ENCODE results near the gene MAIP1.
"Not testable (repeated sequence)": the region's sequence is repeated elsewhere in the genome, so short reads cannot be mapped to it uniquely, and the experiment has no call there.

MAIP1 gene

GRCh38 chr2:199911052-199911876 is 44.1 kb upstream of the MAIP1 start, which contains the start of gene C2orf69:
Gene C2orf69, plus strand, starts transcription at chr2:199911293. Its CDS starts 146 bp downstream, at chr2:199911439.
- Histone ChIP-seq H3K23ac (ENCODE audit: low read depth, low read length, poor library complexity) (peak within 1 kb of the TSS; percentile 94), H3K4me3 (ENCODE audit: low read length in 2 of 2) (peak within 1 kb of the TSS; percentile 84 to 98), H3K14ac (ENCODE audit: low read length) (peak within 1 kb of the TSS; percentile 97), H2AK5ac (ENCODE audit: low read depth, low read length) (peak within 1 kb of the TSS; percentile 74), H2BK12ac (ENCODE audit: low read length) (no peak within 1 kb of the TSS), H3K18ac (ENCODE audit: low read length) (peak within 1 kb of the TSS; percentile 98), H3K4me2 (ENCODE audit: insufficient read depth, low read length, poor library complexity, severe bottlenecking) (peak within 1 kb of the TSS; percentile 54), H4K8ac (ENCODE audit: low read depth, low read length) (no peak within 1 kb of the TSS), H3K9ac (ENCODE audit: low read depth, low read length, poor library complexity) (peak within 1 kb of the TSS; percentile 96), H4K91ac (ENCODE audit: low read depth, low read length, poor library complexity) (peak within 1 kb of the TSS; percentile 96), H2BK120ac (ENCODE audit: low read depth, low read length) (no peak within 1 kb of the TSS), H2BK5ac (ENCODE audit: low read length) (peak within 1 kb of the TSS; percentile 96), H3K27me3 (ENCODE audit: control insufficient read depth in 3 of 3, insufficient read depth in 3 of 3, low read depth in 1 of 3, low read length in 3 of 3) (no peaks in the 10 kb centered on the region), H3K27ac (replicated peaks; ENCODE audit: low read length) (peak within 1 kb of the TSS; percentile 94), H3K4ac (ENCODE audit: low read length) (peak within 1 kb of the TSS; percentile 55), H3K4me1 (ENCODE audit: control insufficient read depth in 2 of 2, insufficient read depth in 1 of 2, low read depth in 1 of 2, low read length in 2 of 2) (no peaks in the 10 kb centered on the region), H2BK15ac (ENCODE audit: low read length) (no peak within 1 kb of the TSS), H2AFZ (ENCODE audit: low read length) (peak within 1 kb of the TSS; percentile 95), H3K79me1 (ENCODE audit: low read depth, low read length) (peaks cover 2% of the 10 kb centered on the region), H3K9me3 (replicated peaks in 1 of 2; ENCODE audit: control insufficient read depth in 2 of 2, insufficient read depth in 1 of 2, low read depth in 1 of 2, low read length in 2 of 2) (peaks cover 0 to 7% of the 10 kb centered on the region in 2 donors), H3K36me3 (replicated peaks in 1 of 2; ENCODE audit: control insufficient read depth in 2 of 2, insufficient read depth in 2 of 2, low read length in 2 of 2) (peaks cover 3 to 27% of the 10 kb centered on the region in 2 donors)
- WGBS, 2 donors (ENCODE audit: extremely low coverage in 2 of 2, insufficient read length in 2 of 2, insufficient replicate concordance in 1 of 2): no CpG with 5 or more reads among the region's 85 CpGs
- DNase-seq (ENCODE audit: low spot score): peak; percentile 97

- Histone ChIP-seq H3K18ac (ENCODE audit: low read length) (peak overlapping the region; percentile 98), H3K4me3 (ENCODE audit: low read length in 2 of 2) (peak overlapping the region; percentile 84 to 98), H2BK120ac (ENCODE audit: low read depth, low read length) (no peak overlapping the region), H2AK5ac (ENCODE audit: low read depth, low read length) (no peak overlapping the region), H3K27ac (replicated peaks; ENCODE audit: low read length) (peak overlapping the region; percentile 94), H4K91ac (ENCODE audit: low read depth, low read length, poor library complexity) (no peak overlapping the region), H3K4ac (ENCODE audit: low read length) (no peak overlapping the region), H2BK15ac (ENCODE audit: low read length) (no peak overlapping the region), H4K8ac (ENCODE audit: low read depth, low read length) (no peak overlapping the region), H3K79me1 (ENCODE audit: low read depth, low read length) (peaks cover 2% of the 10 kb centered on the region), H3K27me3 (ENCODE audit: control insufficient read depth in 3 of 3, insufficient read depth in 3 of 3, low read depth in 1 of 3, low read length in 3 of 3) (no peaks in the 10 kb centered on the region), H2AFZ (ENCODE audit: low read length) (peak overlapping the region; percentile 95), H3K14ac (ENCODE audit: low read length) (peak overlapping the region; percentile 97), H3K9ac (ENCODE audit: low read depth, low read length, poor library complexity) (peak overlapping the region; percentile 96), H3K9me3 (replicated peaks in 1 of 2; ENCODE audit: control insufficient read depth in 2 of 2, insufficient read depth in 1 of 2, low read depth in 1 of 2, low read length in 2 of 2) (peaks cover 3 to 13% of the 10 kb centered on the region in 2 donors), H2BK12ac (ENCODE audit: low read length) (no peak overlapping the region), H3K23ac (ENCODE audit: low read depth, low read length, poor library complexity) (peak overlapping the region; percentile 94), H3K4me1 (ENCODE audit: control insufficient read depth in 2 of 2, insufficient read depth in 1 of 2, low read depth in 1 of 2, low read length in 2 of 2) (no peaks in the 10 kb centered on the region), H3K4me2 (ENCODE audit: insufficient read depth, low read length, poor library complexity, severe bottlenecking) (peak overlapping the region; percentile 54), H2BK5ac (ENCODE audit: low read length) (peak overlapping the region; percentile 96), H3K36me3 (replicated peaks in 1 of 2; ENCODE audit: control insufficient read depth in 2 of 2, insufficient read depth in 2 of 2, low read length in 2 of 2) (peaks cover 7 to 32% of the 10 kb centered on the region in 2 donors)
- WGBS, 2 donors (ENCODE audit: extremely low coverage in 2 of 2, insufficient read length in 2 of 2, insufficient replicate concordance in 1 of 2): no CpG with 5 or more reads among the region's 13 CpGs
- no peak for DNase-seq (ENCODE audit: low spot score)
Observed at GRCh38 chr2:199911877-199912161, 43.6 kb upstream of the MAIP1 start.

- not testable (repeated sequence) for H2AFZ ChIP-seq (ENCODE audit: low read length); H3K27ac ChIP-seq (replicated peaks; ENCODE audit: low read length); H3K27me3 ChIP-seq (ENCODE audit: control insufficient read depth in 3 of 3, insufficient read depth in 3 of 3, low read depth in 1 of 3, low read length in 3 of 3); H3K9ac ChIP-seq (ENCODE audit: low read depth, low read length, poor library complexity); H2BK12ac ChIP-seq (ENCODE audit: low read length); H2BK15ac ChIP-seq (ENCODE audit: low read length); DNase-seq (ENCODE audit: low spot score); H2AK5ac ChIP-seq (ENCODE audit: low read depth, low read length); H3K23ac ChIP-seq (ENCODE audit: low read depth, low read length, poor library complexity); H3K18ac ChIP-seq (ENCODE audit: low read length); H4K8ac ChIP-seq (ENCODE audit: low read depth, low read length); H4K91ac ChIP-seq (ENCODE audit: low read depth, low read length, poor library complexity); H2BK5ac ChIP-seq (ENCODE audit: low read length); H3K4me1 ChIP-seq (ENCODE audit: control insufficient read depth in 2 of 2, insufficient read depth in 1 of 2, low read depth in 1 of 2, low read length in 2 of 2); H3K14ac ChIP-seq (ENCODE audit: low read length); H3K4ac ChIP-seq (ENCODE audit: low read length); H3K79me1 ChIP-seq (ENCODE audit: low read depth, low read length); H2BK120ac ChIP-seq (ENCODE audit: low read depth, low read length)
- no CpG with 5 or more reads among the region's 12 CpGs for WGBS, 2 donors (ENCODE audit: extremely low coverage in 2 of 2, insufficient read length in 2 of 2, insufficient replicate concordance in 1 of 2)
- Histone ChIP-seq H3K4me3 (ENCODE audit: low read length in 2 of 2) (peak overlapping the region in 1 of 2 donors; percentile 84), H3K36me3 (replicated peaks in 1 of 2; ENCODE audit: control insufficient read depth in 2 of 2, insufficient read depth in 2 of 2, low read length in 2 of 2) (peaks cover 13 to 41% of the 10 kb centered on the region in 2 donors), H3K9me3 (replicated peaks in 1 of 2; ENCODE audit: control insufficient read depth in 2 of 2, insufficient read depth in 1 of 2, low read depth in 1 of 2, low read length in 2 of 2) (peaks cover 6 to 20% of the 10 kb centered on the region in 2 donors), H3K4me2 (ENCODE audit: insufficient read depth, low read length, poor library complexity, severe bottlenecking) (peak overlapping the region; percentile 37)
Observed at GRCh38 chr2:199912553-199913114, 42.7 kb upstream of the MAIP1 start.

- WGBS, 2 donors (ENCODE audit: extremely low coverage in 2 of 2, insufficient read length in 2 of 2, insufficient replicate concordance in 1 of 2): no CpG with 5 or more reads among the region's 2 CpGs
- Histone ChIP-seq H2BK12ac (ENCODE audit: low read length) (no peak overlapping the region), H3K4me2 (ENCODE audit: insufficient read depth, low read length, poor library complexity, severe bottlenecking) (no peak overlapping the region), H3K79me1 (ENCODE audit: low read depth, low read length) (peaks cover 9% of the 10 kb centered on the region), H3K9me3 (replicated peaks in 1 of 2; ENCODE audit: control insufficient read depth in 2 of 2, insufficient read depth in 1 of 2, low read depth in 1 of 2, low read length in 2 of 2) (peaks cover 6 to 33% of the 10 kb centered on the region in 2 donors), H2BK15ac (ENCODE audit: low read length) (no peak overlapping the region), H2BK5ac (ENCODE audit: low read length) (no peak overlapping the region), H2BK120ac (ENCODE audit: low read depth, low read length) (no peak overlapping the region), H2AK5ac (ENCODE audit: low read depth, low read length) (no peak overlapping the region), H3K27me3 (ENCODE audit: control insufficient read depth in 3 of 3, insufficient read depth in 3 of 3, low read depth in 1 of 3, low read length in 3 of 3) (no peaks in the 10 kb centered on the region), H3K36me3 (replicated peaks in 1 of 2; ENCODE audit: control insufficient read depth in 2 of 2, insufficient read depth in 2 of 2, low read length in 2 of 2) (peaks cover 19 to 59% of the 10 kb centered on the region in 2 donors), H3K9ac (ENCODE audit: low read depth, low read length, poor library complexity) (no peak overlapping the region), H3K4me3 (ENCODE audit: low read length in 2 of 2) (no peak overlapping the region), H4K8ac (ENCODE audit: low read depth, low read length) (no peak overlapping the region), H3K4me1 (ENCODE audit: control insufficient read depth in 2 of 2, insufficient read depth in 1 of 2, low read depth in 1 of 2, low read length in 2 of 2) (peaks cover 0 to under 1% of the 10 kb centered on the region in 2 donors), H2AFZ (ENCODE audit: low read length) (no peak overlapping the region), H4K91ac (ENCODE audit: low read depth, low read length, poor library complexity) (no peak overlapping the region), H3K14ac (ENCODE audit: low read length) (no peak overlapping the region), H3K18ac (ENCODE audit: low read length) (no peak overlapping the region), H3K23ac (ENCODE audit: low read depth, low read length, poor library complexity) (no peak overlapping the region), H3K4ac (ENCODE audit: low read length) (no peak overlapping the region), H3K27ac (replicated peaks; ENCODE audit: low read length) (no peak overlapping the region)
- no peak for DNase-seq (ENCODE audit: low spot score)
Observed at GRCh38 chr2:199914372-199914958, 40.9 kb upstream of the MAIP1 start.

Measured in neuronal stem cell (in vitro differentiated cells).